22Rv1 (cell line): ENCODE data around the gene PRKCE.

Experiments used
- CTCF ChIP-seq: fragments of 450-650 bp; IDR thresholded peaks from 2 replicates; pipeline ENCODE4 v1.5.1; 2017; ENCODE audit warnings: mild to moderate bottlenecking
- ZFX ChIP-seq: fragments of 450-650 bp; IDR thresholded peaks from 2 replicates; pipeline ENCODE4 v1.6.1; 2017; ENCODE audit warnings: antibody characterized with exemption, borderline replicate concordance

DNA sequence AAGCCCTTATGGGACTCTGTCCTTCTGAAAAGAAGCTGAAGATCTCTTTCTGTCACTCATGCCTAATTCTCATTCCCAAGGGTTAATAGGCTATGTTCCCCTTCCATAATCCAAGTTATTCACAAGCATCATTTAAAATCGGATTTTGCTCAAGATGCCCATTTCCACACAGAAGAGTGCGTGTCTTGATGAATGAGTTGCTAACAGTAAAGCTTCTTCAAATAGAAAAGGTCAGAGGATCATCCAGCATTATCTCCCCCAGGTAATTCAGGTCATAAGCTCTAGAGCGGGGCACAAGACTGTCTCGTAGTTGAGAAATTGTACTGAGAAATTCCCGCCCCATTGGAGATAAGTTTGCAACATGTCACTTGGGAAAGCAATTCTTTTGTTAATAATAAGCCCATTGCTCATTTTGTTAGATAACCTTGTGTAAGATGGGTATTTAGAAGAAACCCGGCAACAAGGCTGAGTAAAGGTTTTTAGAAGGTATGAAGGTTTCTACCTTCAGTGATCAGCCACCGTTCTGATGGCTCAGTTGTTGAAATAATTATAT, 355.1 kb downstream of the PRKCE start:
- TF ChIP-seq CTCF (no peak), ZFX (no peak)
